ENCODE results near the gene CYP2F1. TPM values are rescaled to one million over a fixed set of nuclear protein-coding genes. Genes with fewer than 3 reads are reported as not detected.
A peak's percentile ranks its signal among the peaks of the same experiment; 100 is the strongest.
"Not testable (repeated sequence)": the region's sequence is repeated elsewhere in the genome, so short reads cannot be mapped to it uniquely, and the experiment has no call there.

The CYP2F1 gene
- polyA plus RNA-seq, 3 donors, result not detected

- DNase-seq (ENCODE audit: low read depth in 3 of 3, low spot score in 2 of 3), result no peak
These were observed 9.6 kb downstream of the CYP2F1 start for GRCh38 chr19:41123716-41124294.

- DNase-seq (ENCODE audit: low read depth in 3 of 3, low spot score in 2 of 3), result not testable (repeated sequence)
These were observed 12.6 kb downstream of the CYP2F1 start for GRCh38 chr19:41126765-41127203.

GRCh38 chr19:41127362-41127761, 13.1 kb downstream of the CYP2F1 start:
- DNase-seq (ENCODE audit: low read depth in 3 of 3, low spot score in 2 of 3), result not testable (repeated sequence)

- DNase-seq (ENCODE audit: low read depth in 3 of 3, low spot score in 2 of 3), result peak in 1 of 3 donors; percentile 31
These were observed 13.6 kb downstream of the CYP2F1 start for GRCh38 chr19:41127801-41128300.

- no peak for DNase-seq (ENCODE audit: low read depth in 3 of 3, low spot score in 2 of 3)
These were observed 14.5 kb downstream of the CYP2F1 start for GRCh38 chr19:41128692-41129091.

- DNase-seq (ENCODE audit: low read depth in 3 of 3, low spot score in 2 of 3), result no peak
These were observed 17.0 kb downstream of the CYP2F1 start for GRCh38 chr19:41131186-41131585.

- no peak for DNase-seq (ENCODE audit: low read depth in 3 of 3, low spot score in 2 of 3)
These were observed 19.0 kb downstream of the CYP2F1 start for GRCh38 chr19:41133260-41133659.

- DNase-seq (ENCODE audit: low read depth in 3 of 3, low spot score in 2 of 3), result no peak
These were observed 20.4 kb downstream of the CYP2F1 start for GRCh38 chr19:41134616-41135015.

GRCh38 chr19:41135390-41136384, 21.5 kb downstream of the CYP2F1 start:
- DNase-seq (ENCODE audit: low read depth in 3 of 3, low spot score in 2 of 3), result peak in 2 of 3 donors; percentile 29 to 51

- DNase-seq (ENCODE audit: low read depth in 3 of 3, low spot score in 2 of 3), result no peak
These were observed 22.6 kb downstream of the CYP2F1 start for GRCh38 chr19:41136636-41137455.

- no peak for DNase-seq (ENCODE audit: low read depth in 3 of 3, low spot score in 2 of 3)
These were observed 30.2 kb downstream of the CYP2F1 start for GRCh38 chr19:41144403-41144802.

GRCh38 chr19:41149831-41150230, 35.6 kb downstream of the CYP2F1 start:
- no peak for DNase-seq (ENCODE audit: low read depth in 3 of 3, low spot score in 2 of 3)

GRCh38 chr19:41150986-41151385, 36.8 kb downstream of the CYP2F1 start:
- not testable (repeated sequence) for DNase-seq (ENCODE audit: low read depth in 3 of 3, low spot score in 2 of 3)

- no peak for DNase-seq (ENCODE audit: low read depth in 3 of 3, low spot score in 2 of 3)
These were observed 39.8 kb downstream of the CYP2F1 start for GRCh38 chr19:41154060-41154459.

- no peak for DNase-seq (ENCODE audit: low read depth in 3 of 3, low spot score in 2 of 3)
These were observed 42.0 kb downstream of the CYP2F1 start for GRCh38 chr19:41156207-41156606.

- no peak for DNase-seq (ENCODE audit: low read depth in 3 of 3, low spot score in 2 of 3)
These were observed 45.6 kb downstream of the CYP2F1 start for GRCh38 chr19:41159881-41160280.

GRCh38 chr19:41161903-41162302, 47.7 kb downstream of the CYP2F1 start:
- DNase-seq (ENCODE audit: low read depth in 3 of 3, low spot score in 2 of 3), result no peak

GRCh38 chr19:41166944-41167804, 52.9 kb downstream of the CYP2F1 start:
- no peak for DNase-seq (ENCODE audit: low read depth in 3 of 3, low spot score in 2 of 3)

- no peak for DNase-seq (ENCODE audit: low read depth in 3 of 3, low spot score in 2 of 3)
These were observed 58.3 kb downstream of the CYP2F1 start for GRCh38 chr19:41172297-41173164.
